Renal cortex interstitium (tissue), 11 donors: Measurements from ENCODE around the gene OPCML. TPM values are rescaled to one million over a fixed set of nuclear protein-coding genes. Genes with fewer than 3 reads are reported as not detected.

ENCODE experiments used
- DNase-seq, 11 donors: peaks; one replicate each; pipeline ENCODE4 v3.0.0-alpha.2; 2013; ENCODE audit warnings: low read depth in 9 of 11, low spot score in 4 of 11; ENCODE audit errors: extremely low read depth in 1 of 11
- polyA plus RNA-seq, 3 donors: library from polyadenylated mRNA; unstranded; fragments of 120-200 nt; gene quantifications; one replicate each; pipeline ENCODE4 v1.2.1, GENCODE V29; 2013; ENCODE audit not compliant: insufficient read length in 3 of 3

Gene OPCML
- polyA plus RNA-seq, 3 donors = 13.2 to 15.8 (median 15.2) TPM

DNA sequence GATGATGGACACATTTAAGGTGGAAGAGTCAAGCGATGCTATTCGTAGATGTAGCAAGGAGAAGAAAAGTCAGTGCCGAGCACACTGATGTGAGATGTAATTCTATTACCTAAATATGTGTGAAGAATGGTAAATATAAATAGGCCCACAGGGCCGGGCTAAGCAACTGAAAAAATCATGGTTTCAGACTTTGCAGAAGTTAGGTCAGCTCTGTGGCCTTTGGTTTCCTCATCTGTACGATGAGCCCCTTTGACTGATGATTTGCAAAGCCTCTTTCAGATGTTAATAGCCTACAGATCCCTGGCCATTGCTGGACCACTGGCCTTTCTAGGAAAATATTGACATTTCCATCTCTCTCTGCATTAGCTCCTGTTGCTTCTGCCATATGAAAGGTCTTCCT lies 570.8 kb downstream of the OPCML start:
- DNase-seq = no peak

DNA sequence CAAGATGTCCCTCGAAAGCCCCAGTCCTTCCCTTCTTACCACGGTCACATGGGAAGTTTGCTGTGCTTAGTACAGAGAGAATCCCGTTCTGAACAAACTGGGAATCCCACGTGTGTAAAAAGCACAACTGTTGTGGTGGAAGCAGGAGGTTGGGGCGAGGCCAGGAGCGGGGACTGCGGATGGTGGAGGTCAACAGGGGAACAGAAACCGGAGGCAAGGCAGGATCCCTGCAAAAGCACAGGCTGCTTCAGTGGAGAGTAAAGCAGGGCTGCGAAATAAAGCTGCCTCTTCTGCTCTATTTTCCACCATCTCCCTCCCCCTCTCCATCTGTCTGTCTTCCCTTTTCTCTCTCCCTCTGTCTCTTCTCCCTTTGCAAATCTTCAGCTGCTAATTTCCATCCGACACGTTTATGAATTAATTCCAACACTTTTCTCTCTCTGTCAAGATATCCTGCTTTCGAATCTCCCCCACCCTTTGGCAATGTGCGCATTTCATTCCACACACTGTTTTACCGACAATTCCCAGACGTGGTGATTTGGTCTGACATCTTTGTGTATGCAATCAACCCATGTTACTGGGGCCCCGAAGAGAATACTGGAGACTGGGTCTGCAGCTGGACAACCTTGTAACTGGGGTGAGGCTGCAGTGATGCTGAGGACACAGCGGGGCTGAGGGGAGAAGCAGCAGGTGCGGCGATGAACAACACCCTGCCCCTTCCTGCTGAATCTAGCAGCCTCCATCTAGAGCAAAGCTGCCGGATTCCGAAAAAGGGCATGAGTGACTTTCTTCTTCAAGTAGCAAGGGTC lies 571.8 kb downstream of the OPCML start:
- DNase-seq = no peak

DNA sequence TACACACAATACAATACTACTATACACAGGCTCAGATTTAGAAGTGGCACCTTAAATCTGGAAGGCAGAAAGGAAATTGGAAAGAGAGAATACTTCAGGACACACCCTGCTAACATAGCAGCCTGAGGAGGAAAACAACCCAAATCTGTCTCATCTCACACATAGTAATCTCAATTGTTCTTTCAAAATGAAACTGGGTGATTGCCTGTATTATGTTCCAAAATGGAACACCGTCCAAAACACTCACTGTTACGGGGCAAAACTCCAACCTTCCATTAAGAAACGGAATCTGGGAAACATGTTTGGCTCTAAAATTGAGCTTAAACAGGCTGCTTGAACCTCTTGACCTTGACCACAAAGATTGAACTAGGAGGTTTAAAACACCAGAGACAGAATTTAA lies 572.6 kb downstream of the OPCML start:
- DNase-seq = no peak

- DNase-seq = no peak
Observed at GRCh38 chr11:132957881-132958280, 574.4 kb downstream of the OPCML start.

DNA sequence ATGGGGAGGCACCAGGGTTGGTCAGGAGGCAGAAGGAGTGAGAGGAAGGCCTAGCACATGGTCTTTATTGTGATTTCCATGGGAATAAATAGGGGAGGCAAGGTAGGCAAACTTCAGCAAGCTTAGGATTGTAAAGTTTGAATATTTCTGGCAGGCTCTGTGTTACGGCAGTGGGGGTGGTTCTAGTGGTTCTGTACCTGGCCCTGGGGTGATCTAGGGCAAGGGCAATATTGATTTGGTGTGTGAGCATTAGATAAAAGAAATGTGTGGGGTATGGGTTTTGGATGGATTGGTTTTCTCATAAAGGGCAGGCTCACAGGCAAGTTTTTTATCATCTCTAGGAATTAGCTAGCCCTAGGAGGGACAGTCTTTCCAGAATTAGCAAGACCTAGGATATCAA lies 584.0 kb downstream of the OPCML start:
- no peak for DNase-seq

DNA sequence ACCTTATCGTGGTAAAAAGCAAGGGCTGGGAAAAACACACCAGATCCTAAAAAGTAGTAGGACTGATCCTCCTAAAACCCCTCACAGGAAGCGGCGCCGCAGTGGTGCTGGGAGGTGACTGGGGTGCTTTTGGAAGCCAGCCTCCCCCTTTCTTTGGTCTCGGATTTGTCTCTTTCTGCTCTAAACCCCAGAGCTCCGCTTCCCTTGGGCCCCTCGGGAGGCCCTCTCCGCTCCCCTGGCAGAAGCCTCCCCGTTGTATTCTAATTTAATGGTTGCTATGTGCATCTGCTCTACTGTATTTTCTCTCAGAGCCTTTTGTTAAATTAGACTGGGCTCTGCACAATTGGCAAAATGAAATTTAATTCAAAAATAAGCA lies 587.7 kb downstream of the OPCML start:
- DNase-seq = no peak

DNA sequence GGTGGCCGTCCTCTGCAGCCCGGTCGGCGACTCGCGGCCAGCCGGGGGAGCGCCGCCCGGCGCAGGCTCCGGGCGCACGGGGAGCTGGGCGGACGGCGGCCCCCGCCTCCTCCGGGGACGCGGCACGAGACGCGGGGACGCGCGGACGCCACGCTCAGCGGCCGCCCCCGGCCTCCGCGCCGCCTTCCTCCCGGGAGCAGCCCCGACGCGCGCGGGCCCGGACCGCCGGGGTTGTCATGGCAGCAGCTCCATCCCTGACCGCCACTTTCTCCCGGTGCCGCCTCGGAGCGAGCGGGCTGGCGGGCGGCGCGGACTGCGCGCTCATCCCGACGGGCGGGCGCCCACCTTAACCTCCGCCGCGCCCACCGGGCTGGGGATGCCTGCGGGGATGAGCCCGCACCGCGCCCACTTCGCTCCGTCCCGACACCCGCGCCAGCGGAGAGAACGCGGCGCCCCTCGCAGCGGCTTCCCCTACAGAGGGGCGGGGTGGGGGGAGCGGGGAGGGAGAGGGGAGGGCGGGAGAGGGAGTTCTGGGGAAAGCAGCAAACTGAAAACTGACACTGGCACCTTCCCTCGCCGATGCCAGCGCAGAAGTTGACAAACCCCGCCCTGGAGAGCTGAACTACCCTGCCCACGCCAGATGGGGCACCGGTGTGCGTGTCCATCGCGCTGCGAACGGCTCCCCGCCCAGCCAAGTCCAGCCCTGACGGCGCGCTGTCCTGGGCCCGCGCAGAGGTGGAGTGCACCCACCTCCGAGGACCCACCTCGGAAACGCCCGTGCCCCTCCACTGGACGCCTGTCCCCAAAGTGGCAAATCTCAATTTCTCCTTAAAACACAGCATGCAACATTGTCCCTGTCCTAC lies 588.4 kb downstream of the OPCML start:
- DNase-seq = peak in 1 of 11 donors; percentile 19

- no peak for DNase-seq
Observed at GRCh38 chr11:132943357-132943705, 589.0 kb downstream of the OPCML start.

GRCh38 chr11:132942611-132943356 lies 589.5 kb downstream of the OPCML start:
- DNase-seq = no peak

- DNase-seq = no peak
Observed at GRCh38 chr11:132941761-132942160, 590.5 kb downstream of the OPCML start.

DNA sequence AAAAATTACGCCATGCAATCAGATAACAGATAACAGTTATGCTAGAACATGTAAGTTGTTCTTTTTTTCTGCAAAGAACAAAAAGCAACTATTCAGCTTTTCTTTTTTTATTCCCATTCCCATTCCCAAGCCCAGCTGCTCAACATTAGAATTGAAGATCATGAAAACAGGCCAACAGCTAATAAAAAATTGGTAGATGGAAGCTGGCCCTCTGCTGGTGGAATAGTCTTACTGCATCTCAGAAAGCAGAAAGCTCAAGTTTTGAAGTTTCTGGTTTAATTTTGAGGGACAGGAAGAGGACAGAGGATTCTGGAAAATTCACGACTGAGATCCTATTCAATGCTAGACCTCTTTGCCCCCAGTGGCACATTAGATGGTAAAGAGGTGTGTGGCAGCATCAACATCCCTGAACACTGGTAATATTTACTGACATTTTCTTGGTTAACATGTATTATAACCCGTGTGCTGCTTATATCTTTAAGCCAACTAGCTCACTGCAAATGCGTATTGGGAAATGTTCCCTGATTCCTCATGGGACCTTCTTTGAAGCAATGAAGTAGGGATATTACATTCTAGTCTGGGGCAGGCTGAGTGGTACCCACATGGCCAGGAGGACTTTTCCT lies 591.2 kb downstream of the OPCML start:
- peak in 3 of 11 donors; percentile 28 to 68 (median 48) for DNase-seq

GRCh38 chr11:132937016-132937415 lies 595.3 kb downstream of the OPCML start:
- no peak for DNase-seq

DNA sequence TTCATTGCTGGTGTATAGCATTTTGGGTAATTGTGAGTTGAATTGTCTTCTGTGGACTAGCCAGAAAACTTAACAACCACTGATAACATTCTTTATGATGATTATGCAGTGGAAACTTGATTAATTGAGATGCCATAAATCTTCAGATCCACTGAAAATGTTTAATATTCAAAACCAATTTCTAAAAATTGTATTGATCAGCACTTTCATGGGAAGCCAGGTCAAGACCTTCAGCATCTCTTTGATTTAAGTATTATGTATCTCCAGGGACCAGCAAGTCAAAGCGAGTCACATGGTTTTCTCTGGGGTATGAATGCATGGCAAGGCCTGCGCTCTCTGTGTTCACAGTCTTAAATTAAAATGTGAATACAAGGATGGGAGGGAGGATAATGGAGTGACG lies 596.9 kb downstream of the OPCML start:
- no peak for DNase-seq

GRCh38 chr11:132933703-132934102 lies 598.6 kb downstream of the OPCML start:
- no peak for DNase-seq

DNA sequence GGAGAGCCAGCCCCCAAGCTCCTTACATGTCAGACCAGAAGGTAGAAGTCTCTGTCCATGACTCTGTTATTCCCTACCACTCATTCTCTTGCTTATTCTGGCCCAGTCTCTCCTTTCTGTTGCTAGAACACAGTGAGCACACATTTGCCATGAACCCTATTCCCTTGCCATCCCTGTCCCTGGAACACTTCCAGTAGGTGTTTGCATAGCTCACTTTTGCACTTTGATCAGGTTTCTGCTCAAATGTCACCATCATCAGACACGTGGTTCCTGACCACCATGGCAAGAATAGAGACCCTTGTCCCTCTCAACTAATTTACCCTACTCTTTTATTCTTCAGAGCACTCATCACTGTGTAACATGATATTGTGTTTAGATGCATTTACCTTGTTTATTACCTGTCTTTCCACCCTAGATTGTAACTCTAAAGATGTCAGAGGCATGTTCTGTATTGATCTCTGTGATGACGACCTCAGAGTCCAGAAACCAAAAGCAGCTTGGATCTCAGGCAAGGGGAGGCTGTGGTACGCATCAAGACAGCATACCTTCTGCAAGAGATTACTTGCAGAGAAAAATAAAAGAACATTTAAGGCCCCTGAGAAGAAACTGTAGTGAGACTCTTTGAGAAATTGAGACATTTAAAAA lies 606.4 kb downstream of the OPCML start:
- DNase-seq = no peak

GRCh38 chr11:132921597-132921996 lies 610.7 kb downstream of the OPCML start:
- DNase-seq = no peak

DNA sequence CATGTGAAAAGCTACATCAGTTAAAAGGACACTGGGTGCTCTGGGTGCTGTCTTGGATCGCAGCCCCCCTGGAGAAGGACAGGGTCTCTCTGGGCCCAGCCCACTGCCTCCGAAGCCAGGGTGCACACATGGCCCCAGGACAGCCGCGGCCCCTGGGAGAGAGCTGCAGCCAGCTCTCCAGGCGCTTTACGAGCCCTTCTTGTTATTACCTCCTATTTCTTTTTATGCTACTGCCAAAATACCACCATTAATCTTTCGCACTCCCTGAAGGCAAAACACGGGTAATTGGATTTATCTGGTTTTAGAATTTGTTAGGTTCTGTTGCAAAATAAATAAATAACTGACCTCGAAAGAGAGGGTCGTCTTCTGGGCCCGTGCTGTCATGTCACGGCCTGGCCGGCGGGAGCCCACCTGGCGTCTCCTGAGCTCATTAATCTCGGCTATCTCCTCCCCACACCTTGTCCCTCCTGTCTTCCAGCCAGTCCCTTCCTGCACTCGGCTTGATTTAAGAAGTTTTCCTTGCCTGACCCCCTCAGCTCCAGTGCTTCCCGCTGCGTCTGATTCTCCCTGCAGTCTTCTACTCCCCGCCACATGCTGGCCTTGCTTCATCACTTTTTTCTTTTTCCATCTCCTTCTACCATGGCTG lies 611.7 kb downstream of the OPCML start:
- DNase-seq = peak in 1 of 11 donors; percentile 57

GRCh38 chr11:132914600-132914999 lies 617.7 kb downstream of the OPCML start:
- DNase-seq = no peak
